ENCODE measurements around the gene UBE2O.

Gene UBE2O

DNA sequence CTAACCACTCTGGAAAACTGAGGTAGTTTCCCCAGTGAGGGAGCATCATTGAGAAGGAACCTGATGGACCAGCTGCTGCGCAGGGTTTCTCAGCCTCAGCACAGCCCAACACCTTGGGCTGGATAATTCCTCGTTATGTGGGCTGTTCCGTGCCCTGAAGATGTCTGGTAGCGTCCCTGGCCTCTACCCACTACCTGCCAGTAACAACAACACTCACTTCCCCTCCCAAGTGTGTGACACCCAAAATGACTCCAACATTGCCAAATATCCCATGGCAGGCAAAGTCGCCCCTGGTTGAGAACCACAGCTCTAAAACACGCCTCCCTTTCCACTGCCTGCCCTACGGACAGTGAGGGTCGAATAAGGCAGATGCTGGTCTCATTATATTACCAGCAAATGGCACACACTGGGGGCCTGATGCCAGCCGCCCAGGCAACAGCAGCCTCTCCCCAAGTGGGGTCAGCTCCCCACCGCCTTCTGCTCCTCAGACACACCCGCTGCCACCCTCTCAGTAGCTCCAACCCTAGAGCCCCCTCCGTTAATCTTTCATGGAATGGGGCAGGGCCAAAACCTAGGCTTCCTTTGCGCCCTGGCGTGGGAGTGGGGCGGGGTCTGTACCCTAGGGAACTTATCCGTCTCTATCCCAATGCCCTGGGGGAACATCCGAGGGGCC is 47.3 kb upstream of the UBE2O start:
- no peaks in the 10 kb centered on the region for H3K9me3 ChIP-seq (ENCODE audit: control insufficient read depth, low read length)
- H3K4me3 ChIP-seq (ENCODE audit: low read depth, low read length), result peak overlapping the region; percentile 62
- peak overlapping the region; percentile 97 for H2AFZ ChIP-seq
- H3K4me2 ChIP-seq (ENCODE audit: low read length), result peak overlapping the region; percentile 72
- peaks cover 9% of the 10 kb centered on the region for H3K4me1 ChIP-seq
- TF ChIP-seq CTCF (IDR thresholded peaks at IDR 0.05), result no peak
- no peaks in the 10 kb centered on the region for H3K36me3 ChIP-seq (ENCODE audit: control insufficient read depth, insufficient read depth, low read length)
- H3K79me2 ChIP-seq, result no peaks in the 10 kb centered on the region
- peak overlapping the region; percentile 69 for H3K27ac ChIP-seq
- no peaks in the 10 kb centered on the region for H3K27me3 ChIP-seq (ENCODE audit: control insufficient read depth, insufficient read depth, low read length)
- no peak overlapping the region for H3K9ac ChIP-seq

DNA sequence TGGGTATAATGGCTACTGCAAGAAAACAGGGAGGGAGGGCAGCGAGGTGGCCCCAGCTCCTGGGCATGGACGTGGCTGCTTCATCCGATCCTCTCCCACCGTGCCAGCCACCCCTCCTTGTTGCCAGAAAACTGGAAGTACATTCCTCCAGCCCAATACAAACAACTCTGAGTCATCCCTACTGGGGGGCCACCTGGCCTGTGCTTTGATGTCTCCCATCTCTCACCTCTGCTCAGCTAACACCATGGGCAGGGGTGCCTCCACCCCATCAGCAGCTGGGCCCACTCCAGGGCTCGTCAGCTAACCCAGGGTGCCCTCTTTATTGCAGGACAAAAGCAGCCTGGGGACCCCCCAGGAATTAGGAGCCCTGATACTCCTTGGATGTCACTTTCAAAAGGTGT is 46.3 kb upstream of the UBE2O start:
- H3K27ac ChIP-seq, result peak overlapping the region; percentile 70
- H3K4me1 ChIP-seq, result peaks cover 9% of the 10 kb centered on the region

DNA sequence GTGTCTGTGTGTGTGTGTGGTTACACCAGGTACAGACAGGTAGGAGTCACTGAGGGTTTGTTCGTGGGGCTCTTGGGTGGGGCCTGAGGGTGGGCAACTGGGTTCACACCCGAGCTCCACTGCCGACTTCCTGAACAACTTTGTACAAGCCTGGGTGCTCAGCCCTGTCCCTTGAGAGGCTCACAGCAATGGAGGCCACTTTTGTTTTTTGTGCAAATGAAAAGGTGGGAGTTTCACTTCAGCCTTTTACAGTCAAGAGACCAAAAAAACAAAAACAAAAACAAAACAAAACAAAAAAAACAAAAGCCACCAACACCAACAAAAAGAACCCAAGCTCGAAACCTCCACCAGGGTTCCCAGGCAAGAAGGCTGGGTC is 45.9 kb upstream of the UBE2O start:
- Histone ChIP-seq H3K9me3 (ENCODE audit: control insufficient read depth, low read length) (no peaks in the 10 kb centered on the region), H3K27me3 (ENCODE audit: control insufficient read depth, insufficient read depth, low read length) (no peaks in the 10 kb centered on the region), H3K9ac (no peak overlapping the region), H3K27ac (peak overlapping the region; percentile 70), H3K79me2 (no peaks in the 10 kb centered on the region), H3K4me3 (ENCODE audit: low read depth, low read length) (no peak overlapping the region), H3K36me3 (ENCODE audit: control insufficient read depth, insufficient read depth, low read length) (no peaks in the 10 kb centered on the region), H3K4me1 (peaks cover 9% of the 10 kb centered on the region), H2AFZ (no peak overlapping the region), H3K4me2 (ENCODE audit: low read length) (no peak overlapping the region)
- no peak for TF ChIP-seq CTCF (IDR thresholded peaks at IDR 0.05)

More for the DNA sequence above, 46.3 kb upstream of the UBE2O start:
- Histone ChIP-seq H3K9ac (no peak overlapping the region), H3K4me3 (ENCODE audit: low read depth, low read length) (no peak overlapping the region), H3K79me2 (no peaks in the 10 kb centered on the region), H3K9me3 (ENCODE audit: control insufficient read depth, low read length) (no peaks in the 10 kb centered on the region), H3K27me3 (ENCODE audit: control insufficient read depth, insufficient read depth, low read length) (no peaks in the 10 kb centered on the region), H2AFZ (no peak overlapping the region), H3K4me2 (ENCODE audit: low read length) (no peak overlapping the region), H3K36me3 (ENCODE audit: control insufficient read depth, insufficient read depth, low read length) (no peaks in the 10 kb centered on the region)
- no peak for TF ChIP-seq CTCF (IDR thresholded peaks at IDR 0.05)

DNA sequence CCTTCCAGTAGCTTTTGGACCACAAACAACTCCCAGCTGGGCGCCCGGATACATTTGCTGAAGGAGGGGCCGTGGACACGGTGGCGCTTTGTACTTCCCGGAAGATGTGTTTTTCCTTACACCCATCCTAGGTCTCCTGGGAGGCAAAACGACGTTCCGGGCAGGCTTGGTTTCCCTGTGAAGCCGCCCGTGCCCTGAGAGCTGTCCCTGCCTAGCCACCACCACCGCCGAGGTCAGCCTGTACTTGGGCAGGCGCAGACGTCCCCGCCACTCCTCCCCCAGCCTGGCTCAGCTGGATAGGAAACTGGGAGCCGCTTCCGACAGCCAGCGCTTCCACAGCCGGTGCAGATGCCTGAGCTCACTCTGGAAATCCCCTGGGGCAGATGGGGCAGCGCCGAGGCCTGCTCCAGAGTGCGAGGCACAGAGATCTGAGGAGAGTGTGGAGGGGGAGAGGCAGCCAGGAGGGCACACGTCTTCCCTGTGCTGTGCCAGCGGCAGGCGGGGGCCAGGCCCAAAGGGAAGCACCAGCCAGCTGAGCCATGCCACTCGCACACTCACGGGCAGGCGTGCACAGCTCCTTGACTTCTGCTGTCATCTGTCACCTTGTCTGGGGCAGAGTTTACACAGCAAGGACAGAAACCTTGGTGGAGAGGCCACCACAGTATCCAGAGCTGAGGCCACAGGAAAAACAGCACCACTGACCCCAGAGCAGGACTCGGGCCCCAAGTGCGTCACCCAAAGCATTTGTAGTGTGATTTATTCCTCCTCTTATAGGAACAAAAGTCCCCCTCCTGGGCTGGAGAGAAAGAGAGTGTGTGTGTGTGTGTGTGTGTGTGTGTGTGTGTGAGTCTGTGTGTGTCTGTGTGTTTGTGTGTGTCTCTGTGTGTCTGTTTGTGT is 45.3 kb upstream of the UBE2O start:
- H3K9me3 ChIP-seq (ENCODE audit: control insufficient read depth, low read length), result no peaks in the 10 kb centered on the region
- H3K27ac ChIP-seq, result peak overlapping the region; percentile 70
- no peaks in the 10 kb centered on the region for H3K79me2 ChIP-seq
- peaks cover 9% of the 10 kb centered on the region for H3K4me1 ChIP-seq
- H3K36me3 ChIP-seq (ENCODE audit: control insufficient read depth, insufficient read depth, low read length), result no peaks in the 10 kb centered on the region
- no peak overlapping the region for H3K4me2 ChIP-seq (ENCODE audit: low read length)
- H3K4me3 ChIP-seq (ENCODE audit: low read depth, low read length), result no peak overlapping the region
- H3K9ac ChIP-seq, result no peak overlapping the region
- H2AFZ ChIP-seq, result peak overlapping the region; percentile 16
- H3K27me3 ChIP-seq (ENCODE audit: control insufficient read depth, insufficient read depth, low read length), result no peaks in the 10 kb centered on the region
- no peak for TF ChIP-seq CTCF (IDR thresholded peaks at IDR 0.05)
